AG09309 (cell line): ENCODE results near the gene VWC2.

ENCODE experiments used
- DNase-seq: peaks from one replicate; pipeline ENCODE4 v3.0.0-alpha.2; 2010; ENCODE audit warnings: low read depth
- H3K4me3 ChIP-seq: 2 replicates; pipeline ENCODE4 v1.5.1; 2011; ENCODE audit warnings: mild to moderate bottlenecking, low read depth, low read length, moderate library complexity; ENCODE audit not compliant: control insufficient read depth
- CTCF ChIP-seq: IDR thresholded peaks from 2 replicates; pipeline ENCODE4 v1.5.1; 2011; ENCODE audit warnings: mild to moderate bottlenecking, low read depth, low read length, inconsistent platforms; ENCODE audit not compliant: insufficient read depth, control insufficient read depth; ENCODE audit errors: missing control alignments

The VWC2 gene

GRCh38 chr7:49931627-49932026, 158.2 kb downstream of the VWC2 start:
- TF ChIP-seq CTCF = no peak
- H3K4me3 ChIP-seq = no peak overlapping the region
- DNase-seq = no peak

- DNase-seq = no peak
- H3K4me3 ChIP-seq = no peak overlapping the region
- TF ChIP-seq CTCF = no peak
Observed at GRCh38 chr7:49937608-49938007, 164.2 kb downstream of the VWC2 start.
